K562 (cell line): Measurements from ENCODE around the gene PDK1. TPM values are rescaled to one million over a fixed set of nuclear protein-coding genes. Genes with fewer than 3 reads are reported as not detected.

Experiments
- MAFG ChIP-seq: fragments of 450-650 bp; conservative IDR thresholded peaks from 2 replicates; pipeline ENCODE4 v1.6.1; 2016; ENCODE audit warnings: missing genetic modification characterization, missing compliant biosample characterization
- PPARD ChIP-seq: fragments of 250-450 bp; sonication (Bioruptor Pico); IDR thresholded peaks from 2 replicates; pipeline ENCODE4 v1.8.0; 2022; ENCODE audit warnings: inconsistent platforms, mild to moderate bottlenecking, moderate library complexity
- RFX7 ChIP-seq: fragments of 250-450 bp; sonication (Bioruptor Pico); IDR thresholded peaks from 2 replicates; pipeline ENCODE4 v1.5.1; 2021; ENCODE audit warnings: mild to moderate bottlenecking
- ZFX ChIP-seq: sonication (generic); formaldehyde crosslinking; IDR thresholded peaks from 2 replicates; pipeline ENCODE4 v1.8.0; 2022; ENCODE audit warnings: mild to moderate bottlenecking, missing genetic modification reagents, moderate library complexity
- ZKSCAN8 ChIP-seq: fragments of 200-800 bp; sonication (Bioruptor generic); IDR thresholded peaks from 2 replicates; pipeline ENCODE4 v1.6.1; 2016; ENCODE audit warnings: missing genetic modification characterization, missing compliant biosample characterization
- ZNF324 ChIP-seq: fragments of 250-450 bp; sonication (Bioruptor Pico); IDR thresholded peaks from 2 replicates; pipeline ENCODE4 v1.4.0; 2020; ENCODE audit warnings: mild to moderate bottlenecking
- ZNF609 ChIP-seq: sonication (generic); formaldehyde crosslinking; IDR thresholded peaks from 2 replicates; pipeline ENCODE4 v1.8.1; 2023; ENCODE audit warnings: missing genetic modification reagents, mild to moderate bottlenecking, borderline replicate concordance
- polyA plus RNA-seq, 8 experiments: library from polyadenylated mRNA; depleted of rRNA in 4 of 8; stranded (reverse) in 5 of 8; unstranded in 3 of 8; fragments of >200 nt; fragmentation: Nextera tagmentation in 2 of 8; fragmentation: Illumina TruSeq in 1 of 8; extraction: Ambion mirVana in 2 of 8; extraction: Trizol in 1 of 8; gene quantifications; 2 replicates each; pipeline versions ENCODE4 v1.2.1 to v1.2.3, GENCODE V29; 2011 to 2014; ENCODE audit warnings: inconsistent platforms in 1 of 8, missing spikeins in 1 of 8
- total RNA-seq, 7 experiments: library from RNA; depleted of rRNA in 6 of 7; stranded (reverse); fragments of >200 nt in 6 of 7; fragmentation: Illumina TruSeq in 2 of 7; extraction: Trizol in 2 of 7; gene quantifications; 2 replicates each; pipeline versions ENCODE4 v1.2.1 to v1.2.3, GENCODE V29; 2011 to 2021; ENCODE audit warnings: low replicate concordance in 1 of 7

Gene PDK1
- total and polyA plus RNA-seq, 9 of the 15 experiments (the other 6 are each of a cell fraction or from before 2014, with no cell fraction given), result 3.5 to 176 (median 13.9) TPM

- TF ChIP-seq ZKSCAN8 (no peak), ZNF324 (CRISPR knock-in tag) (no peak), ZFX (CRISPR knock-in tag) (no peak), MAFG (tag) (peak; percentile 43; the same call in 1 of the 2 replicates), ZNF609 (CRISPR knock-in tag) (no peak), RFX7 (CRISPR knock-in tag) (no peak), PPARD (CRISPR knock-in tag) (no peak)
Measured at GRCh38 chr2:172596776-172597175, 40.9 kb downstream of the PDK1 start (continued).
